ENCODE results near the gene SSBP4. TPM values are rescaled to one million over a fixed set of nuclear protein-coding genes. Genes with fewer than 3 reads are reported as not detected.
A peak's percentile ranks its signal among the peaks of the same experiment; 100 is the strongest.

Gene SSBP4
- total RNA-seq, 1 experiment from 2014 or later = 46.1 TPM

- Mint-ChIP-seq H3K27me3 (ENCODE audit: low read depth) (peaks cover 3% of the 10 kb centered on the region), H3K4me3 (peak within 1 kb of the TSS; percentile 74 to 85), H3K4me1 (peaks cover 29 to 36% of the 10 kb centered on the region in 2 experiments), H3K36me3 (ENCODE audit: insufficient read depth in 1 of 3, low read depth in 3 of 3) (peaks cover 6 to 26% (median 19%) of the 10 kb centered on the region in 3 experiments), H3K27ac (peak within 1 kb of the TSS; percentile 74 to 89 (median 88); a peak in 4 of 7 replicates), H3K9me3 (peaks cover 3% of the 10 kb centered on the region in 2 experiments; a peak in 4 of 5 replicates)
- peak within 1 kb of the TSS; percentile 90 for H3K18ac ChIP-seq (ENCODE audit: insufficient read length, low read depth, low read length)
- H2BK120ac ChIP-seq (ENCODE audit: low read depth, low read length, poor library complexity, severe bottlenecking) = no peak within 1 kb of the TSS
- no peak within 1 kb of the TSS for H2BK5ac ChIP-seq (ENCODE audit: insufficient read length, low read length)
- H4K20me1 ChIP-seq (ENCODE audit: control insufficient read depth, insufficient read depth, insufficient read length) = peaks cover 3% of the 10 kb centered on the region
- peak within 1 kb of the TSS; percentile 49 for H3K9ac ChIP-seq (ENCODE audit: extremely low read depth, insufficient read length, low read length)
- H3K56ac ChIP-seq (ENCODE audit: insufficient read length, low read depth, low read length) = no peak within 1 kb of the TSS
- peak; percentile 81 for DNase-seq
- no peaks in the 10 kb centered on the region for H3K79me1 ChIP-seq (ENCODE audit: insufficient read depth, low read depth, low read length, poor library complexity, severe bottlenecking)
- no CpG with 5 or more reads among the region's 99 CpGs for WGBS (ENCODE audit: extremely low coverage, insufficient read length, low lambda C conversion rate)
- no peaks in the 10 kb centered on the region for H3K27me3 ChIP-seq (ENCODE audit: insufficient read depth, low read length)
- no peak within 1 kb of the TSS for H2BK12ac ChIP-seq (ENCODE audit: insufficient read length, low read depth, low read length)
- no peak within 1 kb of the TSS for H3T11ph ChIP-seq (ENCODE audit: low read length)
- no peaks in the 10 kb centered on the region for H3K9me3 ChIP-seq (ENCODE audit: control insufficient read depth, low read depth, low read length)
- H4K8ac ChIP-seq (replicated peaks; ENCODE audit: insufficient read length, low read depth, low read length) = no peak within 1 kb of the TSS
- peaks cover 7% of the 10 kb centered on the region; the same call in 1 of the 2 replicates for H3K4me1 ChIP-seq (ENCODE audit: insufficient read depth, low read length)
- peak within 1 kb of the TSS; percentile 91 for H3K14ac ChIP-seq (ENCODE audit: insufficient read depth, low read length)
- H3K79me2 ChIP-seq (ENCODE audit: insufficient read depth, low read length) = no peaks in the 10 kb centered on the region
- H3K27ac ChIP-seq (ENCODE audit: insufficient read length, low read depth, low read length) = no peak within 1 kb of the TSS
- no peak within 1 kb of the TSS for H2AFZ ChIP-seq (ENCODE audit: low read length)
- H4K5ac ChIP-seq (ENCODE audit: insufficient read length, low read depth, low read length) = no peak within 1 kb of the TSS
- peak within 1 kb of the TSS; percentile 58 for H3K4me2 ChIP-seq (ENCODE audit: insufficient read depth, insufficient read length, low read length)
- peaks cover 16% of the 10 kb centered on the region for H3K23me2 ChIP-seq (ENCODE audit: insufficient read length, low read depth, low read length, poor library complexity, severe bottlenecking)
- H2BK20ac ChIP-seq (ENCODE audit: low read depth, low read length, poor library complexity, severe bottlenecking) = no peak within 1 kb of the TSS
- no peak within 1 kb of the TSS for H3K23ac ChIP-seq (ENCODE audit: insufficient read length, low read depth, low read length)
- H2BK15ac ChIP-seq (ENCODE audit: low read depth, low read length) = no peak within 1 kb of the TSS
- no peak within 1 kb of the TSS for H3K4ac ChIP-seq (ENCODE audit: low read depth, low read length)
- H2AK5ac ChIP-seq (ENCODE audit: insufficient read length, low read length) = no peak within 1 kb of the TSS
- TF ChIP-seq, protein P1, sequence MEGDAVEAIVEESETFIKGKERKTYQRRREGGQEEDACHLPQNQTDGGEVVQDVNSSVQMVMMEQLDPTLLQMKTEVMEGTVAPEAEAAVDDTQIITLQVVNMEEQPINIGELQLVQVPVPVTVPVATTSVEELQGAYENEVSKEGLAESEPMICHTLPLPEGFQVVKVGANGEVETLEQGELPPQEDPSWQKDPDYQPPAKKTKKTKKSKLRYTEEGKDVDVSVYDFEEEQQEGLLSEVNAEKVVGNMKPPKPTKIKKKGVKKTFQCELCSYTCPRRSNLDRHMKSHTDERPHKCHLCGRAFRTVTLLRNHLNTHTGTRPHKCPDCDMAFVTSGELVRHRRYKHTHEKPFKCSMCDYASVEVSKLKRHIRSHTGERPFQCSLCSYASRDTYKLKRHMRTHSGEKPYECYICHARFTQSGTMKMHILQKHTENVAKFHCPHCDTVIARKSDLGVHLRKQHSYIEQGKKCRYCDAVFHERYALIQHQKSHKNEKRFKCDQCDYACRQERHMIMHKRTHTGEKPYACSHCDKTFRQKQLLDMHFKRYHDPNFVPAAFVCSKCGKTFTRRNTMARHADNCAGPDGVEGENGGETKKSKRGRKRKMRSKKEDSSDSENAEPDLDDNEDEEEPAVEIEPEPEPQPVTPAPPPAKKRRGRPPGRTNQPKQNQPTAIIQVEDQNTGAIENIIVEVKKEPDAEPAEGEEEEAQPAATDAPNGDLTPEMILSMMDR (conservative IDR thresholded peaks at IDR 0.05) = no peak
- no peak within 1 kb of the TSS for H4K91ac ChIP-seq (ENCODE audit: insufficient read length, low read depth, low read length)
Measured at GRCh38 chr19:18437491-18438330, 18.5 kb downstream of the SSBP4 start, which contains the start of gene ISYNA1. Gene ISYNA1 (minus strand): TSS chr19:18438133. CDS start chr19:18437979, 154 bp downstream.

Measured in H9 (cell line).